ENCODE data around the gene PHF20.

DNA sequence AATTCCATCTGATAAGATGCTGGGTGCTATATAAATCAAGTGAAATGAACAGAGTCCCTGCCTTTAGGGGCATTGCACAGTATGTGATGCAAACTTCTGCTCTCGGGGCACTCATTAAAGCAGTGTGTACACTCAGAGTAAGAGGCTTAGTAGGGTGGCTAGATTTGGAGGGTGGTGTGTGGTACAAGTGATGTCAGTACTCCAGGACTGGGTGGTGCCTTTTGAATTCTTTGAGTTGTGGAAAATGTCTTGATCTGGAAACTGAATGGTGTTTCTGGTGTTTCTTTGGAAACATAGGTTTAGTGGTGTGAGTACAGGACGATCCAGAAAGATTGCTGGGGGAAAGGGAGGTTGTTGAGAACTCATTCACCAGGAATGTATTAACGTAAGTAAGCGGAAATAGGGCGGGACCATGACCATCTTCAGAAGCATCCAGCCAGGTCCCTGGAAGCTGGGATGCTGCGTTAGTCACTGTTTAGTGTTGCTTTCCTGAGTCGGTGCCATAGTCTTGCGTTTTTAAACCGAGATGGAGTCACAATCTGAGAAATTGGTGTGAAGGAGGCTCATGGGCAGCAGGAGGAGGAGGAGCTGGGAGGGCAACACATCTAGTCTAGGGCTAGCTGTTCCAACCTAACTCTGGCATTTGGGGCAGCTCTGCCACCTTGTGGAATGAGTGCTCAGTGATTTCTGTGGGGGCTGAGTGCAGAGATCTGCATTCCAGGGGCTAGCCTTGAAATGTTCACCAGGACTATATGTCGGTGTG, 112.1 kb downstream of the PHF20 start:
- peak; percentile 70 for TF ChIP-seq POLR2AphosphoS5 (IDR thresholded peaks at IDR 0.05; ENCODE audit: insufficient read depth, low read depth, low read length)
- TF ChIP-seq, protein P1, sequence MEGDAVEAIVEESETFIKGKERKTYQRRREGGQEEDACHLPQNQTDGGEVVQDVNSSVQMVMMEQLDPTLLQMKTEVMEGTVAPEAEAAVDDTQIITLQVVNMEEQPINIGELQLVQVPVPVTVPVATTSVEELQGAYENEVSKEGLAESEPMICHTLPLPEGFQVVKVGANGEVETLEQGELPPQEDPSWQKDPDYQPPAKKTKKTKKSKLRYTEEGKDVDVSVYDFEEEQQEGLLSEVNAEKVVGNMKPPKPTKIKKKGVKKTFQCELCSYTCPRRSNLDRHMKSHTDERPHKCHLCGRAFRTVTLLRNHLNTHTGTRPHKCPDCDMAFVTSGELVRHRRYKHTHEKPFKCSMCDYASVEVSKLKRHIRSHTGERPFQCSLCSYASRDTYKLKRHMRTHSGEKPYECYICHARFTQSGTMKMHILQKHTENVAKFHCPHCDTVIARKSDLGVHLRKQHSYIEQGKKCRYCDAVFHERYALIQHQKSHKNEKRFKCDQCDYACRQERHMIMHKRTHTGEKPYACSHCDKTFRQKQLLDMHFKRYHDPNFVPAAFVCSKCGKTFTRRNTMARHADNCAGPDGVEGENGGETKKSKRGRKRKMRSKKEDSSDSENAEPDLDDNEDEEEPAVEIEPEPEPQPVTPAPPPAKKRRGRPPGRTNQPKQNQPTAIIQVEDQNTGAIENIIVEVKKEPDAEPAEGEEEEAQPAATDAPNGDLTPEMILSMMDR (IDR thresholded peaks at IDR 0.05; ENCODE audit: extremely low read depth in 1 of 2, insufficient read depth in 1 of 2, low read depth in 1 of 2, low read length in 2 of 2) = peak; percentile 72 to 77
- no peak for TF ChIP-seq EZH2 (IDR thresholded peaks at IDR 0.05; ENCODE audit: borderline replicate concordance, low read depth, low read length, severe bottlenecking)
- TF ChIP-seq, protein P2, sequence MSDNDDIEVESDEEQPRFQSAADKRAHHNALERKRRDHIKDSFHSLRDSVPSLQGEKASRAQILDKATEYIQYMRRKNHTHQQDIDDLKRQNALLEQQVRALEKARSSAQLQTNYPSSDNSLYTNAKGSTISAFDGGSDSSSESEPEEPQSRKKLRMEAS (IDR thresholded peaks at IDR 0.05; ENCODE audit: insufficient read depth, insufficient read length) = no peak
- TF ChIP-seq POLR2A (IDR thresholded peaks at IDR 0.05; ENCODE audit: low read depth, low read length) = peak; percentile 52
- peak; percentile 66 for TF ChIP-seq FOS (IDR thresholded peaks at IDR 0.05; ENCODE audit: borderline replicate concordance, insufficient read depth, low read length)
- peak; percentile 18 for TF ChIP-seq GATA2 (IDR thresholded peaks at IDR 0.05; ENCODE audit: insufficient read depth, insufficient read length, low read depth, low read length)
- TF ChIP-seq MYC (IDR thresholded peaks at IDR 0.05; ENCODE audit: low read depth, low read length) = no peak
- peak; percentile 69 for TF ChIP-seq JUN (IDR thresholded peaks at IDR 0.05; ENCODE audit: borderline replicate concordance, insufficient read depth, insufficient read length, low read depth)
